B cell (primary cell): Measurements from ENCODE around the gene LRRC2. TPM values are rescaled to one million over a fixed set of nuclear protein-coding genes. Genes with fewer than 3 reads are reported as not detected.
"Not testable (repeated sequence)": the region's sequence is repeated elsewhere in the genome, so short reads cannot be mapped to it uniquely, and the experiment has no call there.

Experiments used
- ATAC-seq: fragments of 200-7000 bp; cut with Tn5 transposase; one replicate; pipeline ENCODE4 v1.10.0; 2021; ENCODE audit warnings: low read depth, mild to moderate bottlenecking, moderate number of reproducible peaks, moderate library complexity
- CTCF ChIA-PET: fragments of 350-600 bp; sonication (Branson Sonifier 250); formaldehyde crosslinking; loops from one replicate; lab custom pipeline; 2021; ENCODE audit warnings: antibody characterized with exemption, inconsistent platforms; lab: Charles Lee
- POLR2A ChIA-PET: fragments of 350-600 bp; sonication (Branson Sonifier 250); formaldehyde crosslinking; loops from one replicate; lab custom pipeline; 2021; ENCODE audit warnings: antibody characterized with exemption; lab: Charles Lee
- DNase-seq: peaks from one replicate; pipeline ENCODE4 v3.0.0; 2013
- H2AFZ ChIP-seq: 2 replicates; pipeline ENCODE4 v1.6.1; 2012; ENCODE audit warnings: mild to moderate bottlenecking, low read depth, low read length; ENCODE audit not compliant: insufficient read depth, poor library complexity, severe bottlenecking
- H3K27ac ChIP-seq, 2 donors: 1 replicate in 1 of 2; 2 replicates in 1 of 2; pipeline ENCODE4 v1.5.1; 2012 to 2013; ENCODE audit warnings: low read length in 2 of 2, mild to moderate bottlenecking in 2 of 2, moderate library complexity in 1 of 2
- H3K27me3 ChIP-seq, 4 experiments: fragments of 200-600 bp in 1 of 4; sonication (generic) in 1 of 4; replicated peaks in 1 of 4; 1 replicate in 2 of 4; 2 replicates in 2 of 4; pipeline versions ENCODE4 v1.6.1 to v1.7.0; 2013 to 2016; ENCODE audit warnings: low read length in 3 of 4, mild to moderate bottlenecking in 2 of 4, mixed read lengths in 1 of 4, moderate library complexity in 1 of 4; ENCODE audit not compliant: insufficient read depth in 4 of 4, control insufficient read depth in 3 of 4; ENCODE audit errors: control extremely low read depth in 1 of 4
- H3K36me3 ChIP-seq, 2 experiments: replicated peaks in 1 of 2; 1 replicate in 1 of 2; 2 replicates in 1 of 2; pipeline versions ENCODE4 v1.6.1 to v1.7.1; 2013; ENCODE audit warnings: low read length in 1 of 2; ENCODE audit not compliant: insufficient read depth in 2 of 2, control insufficient read depth in 1 of 2; ENCODE audit errors: control extremely low read depth in 1 of 2, extremely low read depth in 1 of 2
- H3K4me1 ChIP-seq, 2 donors: fragments of 200-600 bp in 1 of 2; sonication (generic) in 1 of 2; 1 replicate in 1 of 2; 2 replicates in 1 of 2; pipeline versions ENCODE4 v1.5.1 to v1.6.1; 2013 to 2017; ENCODE audit warnings: low read length in 2 of 2; ENCODE audit not compliant: control insufficient read depth in 2 of 2, insufficient read depth in 2 of 2
- H3K4me2 ChIP-seq: replicated peaks from 2 replicates; pipeline ENCODE3; 2012; ENCODE audit warnings: mild to moderate bottlenecking, low read depth, low read length; ENCODE audit not compliant: poor library complexity, severe bottlenecking
- H3K4me3 ChIP-seq, 5 experiments: fragments of 200-600 bp in 1 of 5; sonication (generic) in 1 of 5; 1 replicate in 3 of 5; 2 replicates in 2 of 5; pipeline versions ENCODE4 v1.5.1 to v1.7.0; 2011 to 2016; ENCODE audit warnings: low read length in 4 of 5, mild to moderate bottlenecking in 4 of 5, low read depth in 2 of 5, control low read depth in 1 of 5, moderate library complexity in 1 of 5; ENCODE audit not compliant: insufficient read depth in 1 of 5; ENCODE audit errors: control extremely low read depth in 1 of 5, extremely low read depth in 1 of 5
- H3K79me2 ChIP-seq: fragments of 200-600 bp; sonication (generic); one replicate; pipeline ENCODE4 v1.6.0; 2016; ENCODE audit warnings: low read length; ENCODE audit not compliant: control insufficient read depth, insufficient read depth
- H3K9ac ChIP-seq: fragments of 200-600 bp; sonication (generic); 2 replicates; pipeline ENCODE4 v1.6.1; 2017; ENCODE audit warnings: mild to moderate bottlenecking, low read length, moderate library complexity
- H3K9me3 ChIP-seq, 3 donors: one replicate each; pipeline versions ENCODE4 v1.6.1 to v1.7.1; 2013; ENCODE audit warnings: low read length in 2 of 3; ENCODE audit not compliant: control insufficient read depth in 2 of 3, insufficient read depth in 1 of 3; ENCODE audit errors: control extremely low read depth in 1 of 3
- H4K20me1 ChIP-seq: 2 replicates; pipeline ENCODE4 v1.6.0; 2012; ENCODE audit warnings: mild to moderate bottlenecking, low read length; ENCODE audit not compliant: insufficient read depth, control insufficient read depth, poor library complexity, severe bottlenecking
- H3K27ac Mint-ChIP-seq: one replicate; pipeline ENCODE4 v1.8.0; 2021; ENCODE audit warnings: mixed read lengths
- H3K27me3 Mint-ChIP-seq: one replicate; pipeline ENCODE4 v1.8.0; 2021; ENCODE audit warnings: mixed read lengths
- H3K4me1 Mint-ChIP-seq: one replicate; pipeline ENCODE4 v1.8.0; 2021; ENCODE audit warnings: mixed read lengths
- H3K4me3 Mint-ChIP-seq: one replicate; pipeline ENCODE4 v1.8.0; 2021; ENCODE audit warnings: mixed read lengths
- H3K9me3 Mint-ChIP-seq: one replicate; pipeline ENCODE4 v1.8.0; 2022; ENCODE audit warnings: mixed read lengths; ENCODE audit not compliant: insufficient read depth
- EZH2 ChIP-seq: IDR thresholded peaks from 2 replicates; pipeline ENCODE4 v1.6.1; 2012; ENCODE audit warnings: borderline replicate concordance, low read depth, mild to moderate bottlenecking, moderate library complexity, low read length; ENCODE audit not compliant: insufficient read depth, poor library complexity, severe bottlenecking
- WGBS: methylation state at CpG from one replicate; pipeline ENCODE4 v1.1.5; 2013; ENCODE audit warnings: missing lambda C conversion rate; ENCODE audit not compliant: insufficient coverage; 5-methylcytosine and 5-hydroxymethylcytosine counted together
- intact Hi-C: fragments of 100-400 bp; cut with micrococcal nuclease; formaldehyde crosslinking; loops from one replicate; pipeline ENCODE4 v1.10.0; 2022
- polyA plus RNA-seq: library from polyadenylated mRNA; depleted of rRNA; stranded (reverse); fragments of >200 nt; gene quantifications from 2 replicates; pipeline ENCODE4 v1.2.3, GENCODE V29; 2012
- total RNA-seq, 2 donors: library from RNA; stranded (reverse); fragments of 120-200 nt in 1 of 2; gene quantifications; 1 replicate in 1 of 2; 2 replicates in 1 of 2; pipeline versions ENCODE4 v1.2.3 to v1.2.4, GENCODE V29; 2013 to 2022
- TF ChIP-seq, protein P1 (sequence below): fragments of 200-600 bp; IDR thresholded peaks from one replicate; pipeline ENCODE4 v1.8.0; 2022; ENCODE audit warnings: antibody characterized with exemption, mild to moderate bottlenecking

LRRC2 gene
- total and polyA plus RNA-seq, 2 donors (not counting 1 experiment from before 2014, with no cell fraction given) = 0.04 TPM; not detected in 1

DNA sequence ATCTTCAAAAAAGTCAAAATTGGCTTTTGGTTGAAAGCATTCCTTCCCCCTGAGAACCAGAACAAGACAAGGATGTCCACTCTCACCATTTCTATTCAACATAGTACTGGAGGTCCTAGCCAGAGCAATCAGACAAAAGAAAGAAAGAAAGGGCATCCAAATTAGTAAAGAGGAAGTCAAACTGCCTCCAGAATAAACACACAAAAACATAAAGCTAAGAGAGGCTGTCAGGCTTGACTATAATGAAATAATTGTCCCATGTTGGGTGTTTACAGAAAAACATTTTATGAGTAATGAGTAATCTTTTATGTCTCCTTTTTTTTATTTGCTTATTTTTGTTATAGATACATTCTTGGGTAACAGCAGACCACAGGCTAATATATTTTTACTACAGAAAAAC, 27.9 kb upstream of the LRRC2 start:
- no peak overlapping the region for H2AFZ ChIP-seq
- H3K9me3 Mint-ChIP-seq = no peaks in the 10 kb centered on the region
- ATAC-seq = no peak
- TF ChIP-seq, protein P1, sequence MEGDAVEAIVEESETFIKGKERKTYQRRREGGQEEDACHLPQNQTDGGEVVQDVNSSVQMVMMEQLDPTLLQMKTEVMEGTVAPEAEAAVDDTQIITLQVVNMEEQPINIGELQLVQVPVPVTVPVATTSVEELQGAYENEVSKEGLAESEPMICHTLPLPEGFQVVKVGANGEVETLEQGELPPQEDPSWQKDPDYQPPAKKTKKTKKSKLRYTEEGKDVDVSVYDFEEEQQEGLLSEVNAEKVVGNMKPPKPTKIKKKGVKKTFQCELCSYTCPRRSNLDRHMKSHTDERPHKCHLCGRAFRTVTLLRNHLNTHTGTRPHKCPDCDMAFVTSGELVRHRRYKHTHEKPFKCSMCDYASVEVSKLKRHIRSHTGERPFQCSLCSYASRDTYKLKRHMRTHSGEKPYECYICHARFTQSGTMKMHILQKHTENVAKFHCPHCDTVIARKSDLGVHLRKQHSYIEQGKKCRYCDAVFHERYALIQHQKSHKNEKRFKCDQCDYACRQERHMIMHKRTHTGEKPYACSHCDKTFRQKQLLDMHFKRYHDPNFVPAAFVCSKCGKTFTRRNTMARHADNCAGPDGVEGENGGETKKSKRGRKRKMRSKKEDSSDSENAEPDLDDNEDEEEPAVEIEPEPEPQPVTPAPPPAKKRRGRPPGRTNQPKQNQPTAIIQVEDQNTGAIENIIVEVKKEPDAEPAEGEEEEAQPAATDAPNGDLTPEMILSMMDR = no peak
- no peak for TF ChIP-seq EZH2
- no peaks in the 10 kb centered on the region for H3K4me1 ChIP-seq
- no peaks in the 10 kb centered on the region for H3K9me3 ChIP-seq
- no peak overlapping the region for H3K27ac Mint-ChIP-seq
- H4K20me1 ChIP-seq = no peaks in the 10 kb centered on the region
- peaks cover 15% of the 10 kb centered on the region for H3K27me3 Mint-ChIP-seq
- H3K27me3 ChIP-seq = no peaks in the 10 kb centered on the region
- H3K4me3 Mint-ChIP-seq = no peak overlapping the region
- no peak overlapping the region for H3K4me3 ChIP-seq
- DNase-seq = no peak
- intact Hi-C loops = no loop called here
- POLR2A ChIA-PET = no interaction called here
- CTCF ChIA-PET = interaction anchor here (1.1 kb wide), 1 partner anchor 105 kb away, joined by 3 read pairs; no protein-coding TSS in a partner anchor
- no peaks in the 10 kb centered on the region for H3K36me3 ChIP-seq
- H3K79me2 ChIP-seq = no peaks in the 10 kb centered on the region
- no peaks in the 10 kb centered on the region for H3K4me1 Mint-ChIP-seq
- no peak overlapping the region for H3K9ac ChIP-seq
- no peak overlapping the region for H3K4me2 ChIP-seq
- H3K27ac ChIP-seq = no peak overlapping the region

DNA sequence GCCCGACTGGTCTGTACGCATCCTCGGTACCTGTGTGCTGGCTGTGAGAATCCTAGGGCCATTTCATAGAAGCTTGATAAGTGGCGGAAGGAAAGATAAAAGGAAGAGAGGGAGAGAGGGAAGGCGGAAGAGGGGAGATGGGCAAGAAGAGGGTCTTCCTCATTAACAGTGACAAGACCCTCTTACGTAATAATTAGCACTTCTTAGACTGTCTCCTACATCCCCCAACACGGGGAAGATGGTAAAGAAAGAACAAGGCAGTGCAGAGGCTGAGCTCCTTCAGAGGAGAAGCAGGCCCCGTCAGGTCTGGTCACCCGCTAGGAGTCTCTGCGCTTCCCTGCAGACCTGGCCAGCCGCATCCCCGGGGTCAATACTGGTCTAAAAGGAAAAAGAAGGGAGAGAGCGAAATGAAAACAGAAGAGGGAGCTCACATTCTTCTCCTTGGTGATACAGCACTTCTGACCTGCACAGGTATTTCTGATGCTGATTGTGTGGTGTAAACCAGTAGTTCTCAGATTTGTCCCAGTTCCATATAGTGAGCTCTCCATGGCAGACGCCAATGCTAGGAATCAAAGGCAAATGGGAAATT, 27.3 kb upstream of the LRRC2 start:
- H3K4me1 ChIP-seq = no peaks in the 10 kb centered on the region
- WGBS = 90% methylated on average over 8 of the region's 14 CpGs
- H3K27me3 Mint-ChIP-seq = peaks cover 15% of the 10 kb centered on the region
- H4K20me1 ChIP-seq = no peaks in the 10 kb centered on the region
- no peak for TF ChIP-seq EZH2
- TF ChIP-seq, protein P1 = no peak
- ChIA-PET CTCF (interaction anchor here (1.1 kb wide), 1 partner anchor 105 kb away, joined by 3 read pairs; no protein-coding TSS in a partner anchor), POLR2A (no interaction called here)
- no peak overlapping the region for H2AFZ ChIP-seq
- intact Hi-C loops = no loop called here
- no peak overlapping the region for H3K4me2 ChIP-seq
- H3K9ac ChIP-seq = no peak overlapping the region
- no peak overlapping the region for H3K4me3 ChIP-seq
- ATAC-seq (no peak), DNase-seq (no peak)
- no peaks in the 10 kb centered on the region for H3K79me2 ChIP-seq
- H3K27ac Mint-ChIP-seq = no peak overlapping the region
- H3K36me3 ChIP-seq = no peaks in the 10 kb centered on the region
- H3K4me1 Mint-ChIP-seq = no peaks in the 10 kb centered on the region
- H3K27ac ChIP-seq = no peak overlapping the region
- no peaks in the 10 kb centered on the region for H3K27me3 ChIP-seq
- no peaks in the 10 kb centered on the region for H3K9me3 Mint-ChIP-seq
- H3K9me3 ChIP-seq = no peaks in the 10 kb centered on the region
- H3K4me3 Mint-ChIP-seq = no peak overlapping the region

DNA sequence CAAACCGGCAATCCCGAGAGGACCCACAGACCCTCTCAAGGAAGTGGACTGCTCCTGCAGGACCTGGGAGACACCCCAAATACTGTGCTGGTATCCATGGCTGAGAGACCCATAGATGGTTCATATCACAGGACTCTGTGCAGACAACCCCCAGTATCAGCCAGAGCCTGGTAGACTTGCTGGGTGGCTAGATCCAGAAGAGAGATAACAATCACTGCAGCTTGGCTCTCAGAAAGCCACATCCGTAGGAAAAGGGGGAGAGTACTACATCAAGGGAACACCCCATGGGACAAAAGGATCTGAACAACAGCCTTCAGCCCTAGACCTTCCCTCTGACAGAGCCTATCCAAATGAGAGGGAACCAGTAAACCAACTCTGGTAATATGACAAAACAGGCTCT, 21.2 kb upstream of the LRRC2 start:
- H3K9me3 ChIP-seq, H3K79me2 ChIP-seq, H3K4me3 ChIP-seq, H3K4me3 Mint-ChIP-seq, intact Hi-C loops, H3K9ac ChIP-seq, H3K27ac Mint-ChIP-seq, H3K9me3 Mint-ChIP-seq, H3K27me3 Mint-ChIP-seq, ATAC-seq, POLR2A ChIA-PET, H3K4me1 ChIP-seq, H3K27ac ChIP-seq, DNase-seq, H3K4me2 ChIP-seq, H3K36me3 ChIP-seq, H3K4me1 Mint-ChIP-seq, H4K20me1 ChIP-seq, H2AFZ ChIP-seq: not testable (repeated sequence)
- WGBS = 85% methylated on average over 2 of the region's 3 CpGs
- CTCF ChIA-PET = interaction anchor here (1.4 kb wide), 1 partner anchor 98 kb away, joined by 5 read pairs; no protein-coding TSS in a partner anchor
- peaks cover 0 to 11% (median 3%) of the 10 kb centered on the region in 4 experiments for H3K27me3 ChIP-seq
